Natural killer cell (primary cell): ENCODE measurements around the gene ADCY9. TPM values are rescaled to one million over a fixed set of nuclear protein-coding genes. Genes with fewer than 3 reads are reported as not detected.
A peak's percentile ranks its signal among the peaks of the same experiment; 100 is the strongest.
"Not testable (repeated sequence)": the region's sequence is repeated elsewhere in the genome, so short reads cannot be mapped to it uniquely, and the experiment has no call there.

Experiments used
- ATAC-seq, 3 donors: fragments of 150-1000 bp in 2 of 3; fragments of 200-7000 bp in 1 of 3; cut with Tn5 transposase; 1 replicate in 1 of 3; 2 replicates in 2 of 3; pipeline ENCODE4 v1.10.0; 2021; ENCODE audit warnings: mild to moderate bottlenecking in 2 of 3, moderate library complexity in 2 of 3
- DNase-seq, 2 donors: peaks; one replicate each; pipeline versions ENCODE4 v3.0.0 to v3.0.0-alpha.2; 2013 to 2021; ENCODE audit warnings: mixed read lengths in 1 of 2
- H3K27ac ChIP-seq: one replicate; pipeline ENCODE4 v1.5.1; 2013; ENCODE audit warnings: mild to moderate bottlenecking, low read length
- H3K27me3 ChIP-seq: one replicate; pipeline ENCODE4 v1.6.1; 2013; ENCODE audit warnings: low read length; ENCODE audit not compliant: control insufficient read depth, insufficient read depth
- H3K36me3 ChIP-seq: one replicate; pipeline ENCODE4 v1.6.1; 2013; ENCODE audit warnings: low read length; ENCODE audit not compliant: control insufficient read depth, insufficient read depth
- H3K4me1 ChIP-seq: one replicate; pipeline ENCODE4 v1.6.1; 2013; ENCODE audit warnings: low read length; ENCODE audit not compliant: control insufficient read depth, insufficient read depth
- H3K4me3 ChIP-seq: one replicate; pipeline ENCODE4 v1.5.1; 2013; ENCODE audit warnings: low read length
- H3K9me3 ChIP-seq: one replicate; pipeline ENCODE4 v1.6.1; 2013; ENCODE audit warnings: low read length; ENCODE audit not compliant: control insufficient read depth, insufficient read depth
- H3K27ac Mint-ChIP-seq, 2 donors: one replicate each; pipeline ENCODE4 v1.8.0; 2022; ENCODE audit warnings: mild to moderate bottlenecking in 2 of 2, mixed read lengths in 2 of 2, moderate library complexity in 1 of 2
- H3K27me3 Mint-ChIP-seq, 2 donors: one replicate each; pipeline ENCODE4 v1.8.0; 2022; ENCODE audit warnings: low read depth in 2 of 2, mixed read lengths in 2 of 2
- H3K36me3 Mint-ChIP-seq: one replicate; pipeline ENCODE4 v1.8.0; 2022; ENCODE audit warnings: mixed read lengths
- H3K4me1 Mint-ChIP-seq, 2 donors: one replicate each; pipeline ENCODE4 v1.8.0; 2022; ENCODE audit warnings: mixed read lengths in 2 of 2
- H3K4me3 Mint-ChIP-seq: one replicate; pipeline ENCODE4 v1.8.0; 2022; ENCODE audit warnings: mild to moderate bottlenecking, moderate library complexity, mixed read lengths
- H3K9me3 Mint-ChIP-seq, 2 donors: one replicate each; pipeline ENCODE4 v1.8.0; 2022; ENCODE audit warnings: mixed read lengths in 2 of 2
- CTCF ChIP-seq: fragments of 200-600 bp; IDR thresholded peaks from one replicate; pipeline ENCODE4 v1.8.0; 2022; ENCODE audit warnings: antibody characterized with exemption
- WGBS: methylation state at CpG from one replicate; pipeline ENCODE4 v1.1.7; 2013; ENCODE audit warnings: missing lambda C conversion rate; ENCODE audit not compliant: insufficient coverage; 5-methylcytosine and 5-hydroxymethylcytosine counted together
- intact Hi-C: fragments of 100-400 bp; cut with micrococcal nuclease; formaldehyde crosslinking; loops from one replicate; pipeline ENCODE4 v1.14.2; 2022
- total RNA-seq, 4 donors: library from RNA; stranded (reverse); fragments of 120-200 nt in 1 of 4; gene quantifications; one replicate each; pipeline versions ENCODE4 v1.2.3 to v1.2.4, GENCODE V29; 2013 to 2022

Gene ADCY9
- total RNA-seq, 3 donors from 2014 or later (not counting 1 experiment from before 2014, with no cell fraction given), result 28.0 to 52.4 (median 38.3) TPM

- whole genome bisulfite sequencing, result 89% methylated on average over 7 of the region's 7 CpGs
- intact Hi-C loops, result no loop called here
- Mint-ChIP-seq H3K4me3 (no peak overlapping the region), H3K36me3 (no peaks in the 10 kb centered on the region), H3K27me3 (no peaks in the 10 kb centered on the region), H3K4me1 (peaks cover 9 to 16% of the 10 kb centered on the region in 2 donors), H3K27ac (peak overlapping the region in 1 of 2 donors; percentile 74), H3K9me3 (no peaks in the 10 kb centered on the region)
- Histone ChIP-seq H3K4me3 (no peak overlapping the region), H3K27me3 (no peaks in the 10 kb centered on the region), H3K27ac (no peak overlapping the region), H3K9me3 (no peaks in the 10 kb centered on the region), H3K36me3 (no peaks in the 10 kb centered on the region), H3K4me1 (peaks cover 1% of the 10 kb centered on the region)
- no peak for DNase-seq
- no peak for ATAC-seq
- no peak for TF ChIP-seq CTCF
Observed at GRCh38 chr16:4038448-4038847, 77.8 kb downstream of the ADCY9 start.

GRCh38 chr16:4036952-4037351 is 79.3 kb downstream of the ADCY9 start:
- H3K4me3 ChIP-seq, ATAC-seq, H3K36me3 Mint-ChIP-seq, H3K27ac ChIP-seq, H3K4me3 Mint-ChIP-seq, H3K27ac Mint-ChIP-seq, H3K27me3 Mint-ChIP-seq, H3K9me3 Mint-ChIP-seq, intact Hi-C loops, DNase-seq, H3K27me3 ChIP-seq, H3K9me3 ChIP-seq, H3K36me3 ChIP-seq: not testable (repeated sequence)
- H3K4me1 Mint-ChIP-seq, result peaks cover 9 to 28% of the 10 kb centered on the region in 2 donors
- 100% methylated on average over 3 of the region's 3 CpGs for WGBS
- peaks cover 15% of the 10 kb centered on the region for H3K4me1 ChIP-seq

GRCh38 chr16:4034963-4035362 is 81.3 kb downstream of the ADCY9 start:
- no peak for TF ChIP-seq CTCF
- H3K27me3 Mint-ChIP-seq, result no peaks in the 10 kb centered on the region
- DNase-seq, result no peak
- H3K4me3 Mint-ChIP-seq, result no peak overlapping the region
- no peaks in the 10 kb centered on the region for H3K9me3 Mint-ChIP-seq
- H3K27me3 ChIP-seq, result no peaks in the 10 kb centered on the region
- H3K9me3 ChIP-seq, result no peaks in the 10 kb centered on the region
- ATAC-seq, result no peak
- 98% methylated on average over 4 of the region's 4 CpGs for WGBS
- no peak overlapping the region for H3K27ac Mint-ChIP-seq
- H3K4me1 Mint-ChIP-seq, result peaks cover 23 to 42% of the 10 kb centered on the region in 2 donors
- no peaks in the 10 kb centered on the region for H3K36me3 Mint-ChIP-seq
- H3K4me1 ChIP-seq, result peaks cover 22% of the 10 kb centered on the region
- no peaks in the 10 kb centered on the region for H3K36me3 ChIP-seq
- H3K27ac ChIP-seq, result no peak overlapping the region
- no peak overlapping the region for H3K4me3 ChIP-seq
- intact Hi-C loops, result loop anchor here (5.0 kb wide), 1 partner anchor 32 kb away; no protein-coding TSS in a partner anchor

- Histone ChIP-seq H3K9me3 (no peaks in the 10 kb centered on the region), H3K36me3 (no peaks in the 10 kb centered on the region), H3K27ac (no peak overlapping the region), H3K27me3 (no peaks in the 10 kb centered on the region), H3K4me1 (peaks cover 31% of the 10 kb centered on the region), H3K4me3 (no peak overlapping the region)
- no peaks in the 10 kb centered on the region for H3K9me3 Mint-ChIP-seq
- intact Hi-C loops, result loop anchor here (5.0 kb wide), 1 partner anchor 33 kb away; no protein-coding TSS in a partner anchor
- peak overlapping the region in 1 of 2 donors; percentile 75 for H3K27ac Mint-ChIP-seq
- H3K4me3 Mint-ChIP-seq, result no peak overlapping the region
- no peak for TF ChIP-seq CTCF
- peaks cover 33 to 48% of the 10 kb centered on the region in 2 donors for H3K4me1 Mint-ChIP-seq
- H3K36me3 Mint-ChIP-seq, result no peaks in the 10 kb centered on the region
- ATAC-seq, result no peak
- WGBS, result 96% methylated on average over 10 of the region's 10 CpGs
- H3K27me3 Mint-ChIP-seq, result no peaks in the 10 kb centered on the region
- DNase-seq, result no peak
Observed at GRCh38 chr16:4033951-4034350, 82.3 kb downstream of the ADCY9 start.
